ENCODE results near the gene HESX1.

Gene HESX1

GRCh38 chr3:57155310-57155643 lies 44.5 kb downstream of the HESX1 start:
- TF ChIP-seq CTCF (IDR thresholded peaks at IDR 0.05; ENCODE audit: insufficient read depth, low read length, missing control alignments): no peak
- ChIA-PET CTCF (no interaction called here), POLR2A (no interaction called here)
- DNase-seq (ENCODE audit: low read depth, low spot score): no peak
- no peak overlapping the region for H3K4me3 ChIP-seq (ENCODE audit: low read depth, low read length)

- H3K4me3 ChIP-seq (ENCODE audit: low read depth, low read length): no peak overlapping the region
- DNase-seq (ENCODE audit: low read depth, low spot score): no peak
- no peak for TF ChIP-seq CTCF (IDR thresholded peaks at IDR 0.05; ENCODE audit: insufficient read depth, low read length, missing control alignments)
- ChIA-PET POLR2A (no interaction called here), CTCF (interaction anchor here (0.7 kb wide), 1 partner anchor 16 kb away, joined by 3 read pairs; no protein-coding TSS in a partner anchor)
These were observed 45.1 kb downstream of the HESX1 start for GRCh38 chr3:57154470-57155309.

GRCh38 chr3:57152151-57153143 lies 47.3 kb downstream of the HESX1 start:
- DNase-seq (ENCODE audit: low read depth, low spot score): no peak
- CTCF ChIA-PET: no interaction called here
- no peak overlapping the region for H3K4me3 ChIP-seq (ENCODE audit: low read depth, low read length)
- POLR2A ChIA-PET: no interaction called here
- no peak for TF ChIP-seq CTCF (IDR thresholded peaks at IDR 0.05; ENCODE audit: insufficient read depth, low read length, missing control alignments)

- no peak for DNase-seq (ENCODE audit: low read depth, low spot score)
- ChIA-PET CTCF (no interaction called here), POLR2A (no interaction called here)
- TF ChIP-seq CTCF (IDR thresholded peaks at IDR 0.05; ENCODE audit: insufficient read depth, low read length, missing control alignments): no peak
- no peak overlapping the region for H3K4me3 ChIP-seq (ENCODE audit: low read depth, low read length)
These were observed 48.0 kb downstream of the HESX1 start for GRCh38 chr3:57151749-57152148.

GRCh38 chr3:57151021-57151449 lies 48.7 kb downstream of the HESX1 start:
- TF ChIP-seq CTCF (IDR thresholded peaks at IDR 0.05; ENCODE audit: insufficient read depth, low read length, missing control alignments): no peak
- POLR2A ChIA-PET: no interaction called here
- no peak overlapping the region for H3K4me3 ChIP-seq (ENCODE audit: low read depth, low read length)
- CTCF ChIA-PET: no interaction called here
- no peak for DNase-seq (ENCODE audit: low read depth, low spot score)

GRCh38 chr3:57150113-57150581 lies 49.6 kb downstream of the HESX1 start:
- no peak overlapping the region for H3K4me3 ChIP-seq (ENCODE audit: low read depth, low read length)
- ChIA-PET CTCF (no interaction called here), POLR2A (no interaction called here)
- no peak for TF ChIP-seq CTCF (IDR thresholded peaks at IDR 0.05; ENCODE audit: insufficient read depth, low read length, missing control alignments)
- DNase-seq (ENCODE audit: low read depth, low spot score): no peak
